Neural progenitor cell (in vitro differentiated cells): ENCODE data around the gene PLEKHA7. TPM values are rescaled to one million over a fixed set of nuclear protein-coding genes. Genes with fewer than 3 reads are reported as not detected.

ENCODE experiments used
- DNase-seq: peaks from one replicate; pipeline ENCODE4 v3.0.0-alpha.2; 2016; ENCODE audit warnings: low spot score
- H2AFZ ChIP-seq: fragments of 200-600 bp; sonication (generic); replicated peaks from 2 replicates; pipeline ENCODE4 v1.6.1; 2016; ENCODE audit warnings: antibody characterized with exemption
- H3F3A ChIP-seq: fragments of 200-600 bp; sonication (generic); 2 replicates; pipeline ENCODE4 v1.6.1; 2016; ENCODE audit warnings: antibody characterized with exemption, low read depth
- H3K27ac ChIP-seq: fragments of 200-600 bp; sonication (generic); 2 replicates; pipeline ENCODE4 v1.5.1; 2016; ENCODE audit warnings: mild to moderate bottlenecking
- H3K27me3 ChIP-seq: fragments of 200-600 bp; sonication (generic); 2 replicates; pipeline ENCODE4 v1.6.1; 2016; ENCODE audit warnings: mild to moderate bottlenecking, moderate library complexity
- H3K36me3 ChIP-seq: fragments of 200-600 bp; sonication (generic); 2 replicates; pipeline ENCODE4 v1.5.1; 2016
- H3K4me1 ChIP-seq: fragments of 200-600 bp; sonication (generic); 2 replicates; pipeline ENCODE4 v1.6.1; 2016; ENCODE audit warnings: mixed run types
- H3K4me2 ChIP-seq: fragments of 200-600 bp; sonication (generic); 2 replicates; pipeline ENCODE4 v1.6.1; 2016
- H3K4me3 ChIP-seq: fragments of 200-600 bp; sonication (generic); 2 replicates; pipeline ENCODE4 v1.5.1; 2016
- H3K79me2 ChIP-seq: fragments of 200-600 bp; sonication (generic); 2 replicates; pipeline ENCODE4 v1.6.1; 2016; ENCODE audit warnings: low read depth
- H3K9ac ChIP-seq: fragments of 200-600 bp; sonication (generic); 2 replicates; pipeline ENCODE4 v1.6.1; 2016
- H3K9me3 ChIP-seq: fragments of 200-600 bp; sonication (generic); 2 replicates; pipeline ENCODE4 v1.5.1; 2016; ENCODE audit warnings: low read depth
- H4K20me1 ChIP-seq: fragments of 200-600 bp; sonication (generic); 2 replicates; pipeline ENCODE4 v1.6.1; 2016; ENCODE audit warnings: low read depth
- H3K27ac Mint-ChIP-seq: 3 replicates; pipeline ENCODE4 v1.8.0; 2021; ENCODE audit warnings: mixed read lengths
- H3K27me3 Mint-ChIP-seq: 2 replicates; pipeline ENCODE4 v1.8.0; 2022; ENCODE audit warnings: low read depth, mild to moderate bottlenecking, inconsistent platforms, moderate library complexity, mixed read lengths; ENCODE audit not compliant: insufficient read depth
- H3K36me3 Mint-ChIP-seq: 3 replicates; pipeline ENCODE4 v1.8.0; 2021; ENCODE audit warnings: mixed read lengths
- H3K4me1 Mint-ChIP-seq: 3 replicates; pipeline ENCODE4 v1.8.0; 2021; ENCODE audit warnings: mixed read lengths
- H3K4me3 Mint-ChIP-seq: 3 replicates; pipeline ENCODE4 v1.8.0; 2021; ENCODE audit warnings: mild to moderate bottlenecking, moderate library complexity, mixed read lengths
- H3K9me3 Mint-ChIP-seq: 3 replicates; pipeline ENCODE4 v1.8.0; 2020; ENCODE audit warnings: mixed read lengths
- EZH2 ChIP-seq: fragments of 200-600 bp; sonication (generic); IDR thresholded peaks from 2 replicates; pipeline ENCODE4 v1.6.1; 2017; ENCODE audit warnings: antibody characterized with exemption, mild to moderate bottlenecking, moderate library complexity
- EZH2phosphoT487 ChIP-seq: fragments of 200-600 bp; sonication (generic); IDR thresholded peaks from 2 replicates; pipeline ENCODE4 v1.6.1; 2017; ENCODE audit warnings: antibody characterized with exemption
- total RNA-seq: library from RNA; depleted of rRNA; stranded (reverse); fragments of >200 nt; gene quantifications from 2 replicates; pipeline ENCODE4 v1.2.3, GENCODE V29; 2015; ENCODE audit warnings: low replicate concordance
- TF ChIP-seq, protein P1 (sequence below): fragments of 200-600 bp; sonication (generic); IDR thresholded peaks from 2 replicates; pipeline ENCODE4 v1.5.1; 2017; ENCODE audit warnings: antibody characterized with exemption, mild to moderate bottlenecking

PLEKHA7 gene
- total RNA-seq, 1 donor from 2014 or later = 20.3 TPM

- Histone ChIP-seq H4K20me1 (no peaks in the 10 kb centered on the region), H3K36me3 (no peaks in the 10 kb centered on the region), H3F3A (no peaks in the 10 kb centered on the region), H3K27ac (no peak overlapping the region), H3K4me2 (no peak overlapping the region), H3K79me2 (no peaks in the 10 kb centered on the region), H3K9me3 (no peaks in the 10 kb centered on the region), H3K9ac (no peak overlapping the region), H2AFZ (no peak overlapping the region), H3K4me1 (no peaks in the 10 kb centered on the region), H3K4me3 (no peak overlapping the region), H3K27me3 (no peaks in the 10 kb centered on the region)
- H3K4me1 Mint-ChIP-seq = no peaks in the 10 kb centered on the region
- no peaks in the 10 kb centered on the region for H3K36me3 Mint-ChIP-seq
- H3K27me3 Mint-ChIP-seq = peaks cover 10% of the 10 kb centered on the region
- no peak for DNase-seq
- TF ChIP-seq EZH2 (no peak), EZH2phosphoT487 (no peak)
- H3K27ac Mint-ChIP-seq = no peak overlapping the region
- H3K9me3 Mint-ChIP-seq = peaks cover 4% of the 10 kb centered on the region
- no peak overlapping the region for H3K4me3 Mint-ChIP-seq
These were observed 12.4 kb upstream of the PLEKHA7 start for GRCh38 chr11:17026487-17027082.

DNA sequence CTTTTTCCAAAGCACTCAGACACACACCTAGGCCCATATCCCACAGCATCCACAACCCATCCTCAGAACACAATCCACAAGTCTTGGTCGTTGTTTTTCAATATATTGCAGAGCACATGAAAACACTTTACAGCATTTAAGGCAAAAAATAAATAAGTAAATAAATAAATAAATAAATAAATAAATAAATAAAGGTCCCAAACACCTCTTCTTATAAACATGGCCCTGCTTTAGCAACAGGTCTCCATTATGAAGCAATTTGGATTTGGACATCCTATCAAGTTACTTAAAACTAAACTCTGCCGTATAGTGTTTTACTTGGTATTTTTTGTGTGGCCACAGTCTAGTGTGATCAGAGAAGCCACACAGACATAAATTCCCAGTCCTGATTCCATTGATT, 10.7 kb upstream of the PLEKHA7 start:
- H3K36me3 Mint-ChIP-seq = peaks cover 3% of the 10 kb centered on the region
- no peaks in the 10 kb centered on the region for H3K4me1 Mint-ChIP-seq
- no peak overlapping the region for H3K4me3 Mint-ChIP-seq
- no peaks in the 10 kb centered on the region for H3K79me2 ChIP-seq
- no peaks in the 10 kb centered on the region for H4K20me1 ChIP-seq
- H3K27ac ChIP-seq = no peak overlapping the region
- no peak overlapping the region for H3K4me2 ChIP-seq
- no peak overlapping the region for H3K9ac ChIP-seq
- H3F3A ChIP-seq = no peaks in the 10 kb centered on the region
- H3K9me3 ChIP-seq = no peaks in the 10 kb centered on the region
- H2AFZ ChIP-seq = no peak overlapping the region
- no peak for DNase-seq
- H3K27me3 Mint-ChIP-seq = peaks cover 10% of the 10 kb centered on the region
- H3K27ac Mint-ChIP-seq = peak overlapping the region; percentile 34
- no peaks in the 10 kb centered on the region for H3K27me3 ChIP-seq
- no peaks in the 10 kb centered on the region for H3K36me3 ChIP-seq
- no peak overlapping the region for H3K4me3 ChIP-seq
- H3K4me1 ChIP-seq = no peaks in the 10 kb centered on the region
- H3K9me3 Mint-ChIP-seq = no peaks in the 10 kb centered on the region
- TF ChIP-seq, protein P1, sequence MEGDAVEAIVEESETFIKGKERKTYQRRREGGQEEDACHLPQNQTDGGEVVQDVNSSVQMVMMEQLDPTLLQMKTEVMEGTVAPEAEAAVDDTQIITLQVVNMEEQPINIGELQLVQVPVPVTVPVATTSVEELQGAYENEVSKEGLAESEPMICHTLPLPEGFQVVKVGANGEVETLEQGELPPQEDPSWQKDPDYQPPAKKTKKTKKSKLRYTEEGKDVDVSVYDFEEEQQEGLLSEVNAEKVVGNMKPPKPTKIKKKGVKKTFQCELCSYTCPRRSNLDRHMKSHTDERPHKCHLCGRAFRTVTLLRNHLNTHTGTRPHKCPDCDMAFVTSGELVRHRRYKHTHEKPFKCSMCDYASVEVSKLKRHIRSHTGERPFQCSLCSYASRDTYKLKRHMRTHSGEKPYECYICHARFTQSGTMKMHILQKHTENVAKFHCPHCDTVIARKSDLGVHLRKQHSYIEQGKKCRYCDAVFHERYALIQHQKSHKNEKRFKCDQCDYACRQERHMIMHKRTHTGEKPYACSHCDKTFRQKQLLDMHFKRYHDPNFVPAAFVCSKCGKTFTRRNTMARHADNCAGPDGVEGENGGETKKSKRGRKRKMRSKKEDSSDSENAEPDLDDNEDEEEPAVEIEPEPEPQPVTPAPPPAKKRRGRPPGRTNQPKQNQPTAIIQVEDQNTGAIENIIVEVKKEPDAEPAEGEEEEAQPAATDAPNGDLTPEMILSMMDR = no peak
- TF ChIP-seq EZH2 (no peak), EZH2phosphoT487 (no peak)

DNA sequence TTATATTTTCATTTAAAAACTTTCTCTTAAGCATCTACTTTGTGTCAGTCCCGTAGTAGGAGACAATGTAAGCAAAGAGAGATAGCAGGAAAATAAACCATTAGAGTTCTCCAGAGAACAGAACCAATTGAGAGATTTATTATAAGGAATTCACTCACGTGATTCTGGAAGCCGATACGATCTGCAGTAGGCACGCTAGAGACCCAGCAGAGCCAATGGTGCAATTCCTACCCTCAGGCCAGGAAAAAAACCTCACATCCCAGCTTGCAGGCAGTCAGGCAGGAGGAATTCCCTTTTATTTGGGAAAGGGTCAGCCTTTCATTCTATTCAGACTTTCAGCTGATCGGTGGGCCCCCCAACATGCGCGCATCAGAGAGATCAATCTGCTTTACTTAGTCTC, 7.3 kb upstream of the PLEKHA7 start:
- no peak for TF ChIP-seq EZH2
- TF ChIP-seq, protein P1 = no peak
- no peak for TF ChIP-seq EZH2phosphoT487
- Histone ChIP-seq H2AFZ (no peak overlapping the region), H3K27me3 (no peaks in the 10 kb centered on the region), H3K4me3 (no peak overlapping the region), H3K9ac (no peak overlapping the region), H4K20me1 (no peaks in the 10 kb centered on the region), H3K36me3 (no peaks in the 10 kb centered on the region), H3K4me2 (no peak overlapping the region), H3K9me3 (no peaks in the 10 kb centered on the region), H3K4me1 (no peaks in the 10 kb centered on the region), H3K27ac (no peak overlapping the region), H3F3A (no peaks in the 10 kb centered on the region), H3K79me2 (no peaks in the 10 kb centered on the region)
- Mint-ChIP-seq H3K27ac (no peak overlapping the region), H3K4me1 (no peaks in the 10 kb centered on the region), H3K27me3 (peaks cover 7% of the 10 kb centered on the region), H3K4me3 (no peak overlapping the region), H3K36me3 (peaks cover 5% of the 10 kb centered on the region), H3K9me3 (no peaks in the 10 kb centered on the region)
- peak; percentile 33 for DNase-seq

GRCh38 chr11:17020831-17021230, 6.6 kb upstream of the PLEKHA7 start:
- H3K4me2 ChIP-seq = no peak overlapping the region
- H3K36me3 ChIP-seq = no peaks in the 10 kb centered on the region
- no peaks in the 10 kb centered on the region for H3K27me3 ChIP-seq
- no peaks in the 10 kb centered on the region for H4K20me1 ChIP-seq
- Mint-ChIP-seq H3K27ac (no peak overlapping the region), H3K9me3 (no peaks in the 10 kb centered on the region), H3K27me3 (peaks cover 10% of the 10 kb centered on the region), H3K4me1 (no peaks in the 10 kb centered on the region), H3K36me3 (peaks cover 5% of the 10 kb centered on the region), H3K4me3 (no peak overlapping the region)
- H3K27ac ChIP-seq = no peak overlapping the region
- H3K9ac ChIP-seq = no peak overlapping the region
- H3K4me1 ChIP-seq = no peaks in the 10 kb centered on the region
- peaks cover 4% of the 10 kb centered on the region for H3F3A ChIP-seq
- H3K4me3 ChIP-seq = no peak overlapping the region
- H3K9me3 ChIP-seq = no peaks in the 10 kb centered on the region
- no peak for DNase-seq
- no peak overlapping the region for H2AFZ ChIP-seq
- no peak for TF ChIP-seq EZH2
- TF ChIP-seq, protein P1 = no peak
- TF ChIP-seq EZH2phosphoT487 = no peak
- H3K79me2 ChIP-seq = no peaks in the 10 kb centered on the region
